Posterior cingulate gyrus (tissue), 11 donors: ENCODE results near the gene PPP1R8.
"Not testable (repeated sequence)": the region's sequence is repeated elsewhere in the genome, so short reads cannot be mapped to it uniquely, and the experiment has no call there.

Source experiments
- DNase-seq, 10 donors: peaks; one replicate each; pipeline versions ENCODE4 v3.0.0 to v3.0.0-alpha.2; 2020 to 2021; ENCODE audit warnings: mixed read lengths in 3 of 10
- intact Hi-C: fragments of 100-400 bp; cut with DNase I; formaldehyde crosslinking; loops from one replicate; pipeline ENCODE4 v1.15.1; 2023

PPP1R8 gene

DNA sequence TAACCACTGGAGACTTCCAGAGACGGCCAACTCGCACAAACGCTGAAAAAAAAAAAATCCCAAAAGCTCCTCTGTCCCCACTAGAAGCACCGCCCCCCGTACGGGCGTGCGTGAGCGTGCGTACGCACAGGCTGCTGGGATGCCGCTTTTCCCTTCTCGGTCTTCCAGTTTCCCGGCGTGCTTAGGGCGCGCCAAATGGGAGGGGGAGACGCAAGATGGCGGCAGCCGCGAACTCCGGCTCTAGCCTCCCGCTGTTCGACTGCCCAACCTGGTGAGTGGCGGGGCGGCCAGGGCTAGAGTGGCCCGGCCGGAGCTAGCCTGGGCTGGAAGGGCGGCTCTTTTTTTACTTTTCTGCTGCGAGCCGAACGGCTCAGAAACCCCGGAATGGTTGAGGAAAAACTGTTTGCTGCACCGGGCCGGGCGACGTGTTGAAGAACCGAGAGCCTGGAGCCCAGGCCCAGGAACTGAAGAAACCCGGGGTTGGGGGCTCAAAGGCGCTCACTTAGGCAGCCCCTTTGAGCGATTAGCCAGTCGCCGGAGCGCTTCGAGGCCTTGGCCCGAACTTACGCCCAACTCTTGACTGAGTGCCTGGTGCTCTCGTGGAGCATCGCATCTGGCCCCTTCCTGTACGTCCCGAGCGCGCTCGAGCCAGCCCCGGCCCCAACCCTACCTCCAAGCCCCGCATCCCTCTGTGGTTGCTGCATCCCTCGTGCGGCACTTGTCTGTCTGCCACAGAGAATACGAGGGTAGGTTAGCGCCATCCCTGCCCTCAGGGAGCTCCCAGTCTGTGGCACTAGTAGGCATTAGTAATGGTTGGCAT lies at the start of gene PPP1R8:
Gene PPP1R8, plus strand, starts transcription at position 162 of the 820 bp plus-strand sequence. Its CDS starts 54 bp downstream, at position 216.
- DNase-seq: peak; percentile 91 to 99 (median 94)
- intact Hi-C loops: loop anchor here (2.0 kb wide), 1 partner anchor 58 kb away; the partner anchor contains the start of gene STX12

GRCh38 chr1:27782950-27783349 lies 47.6 kb upstream of the PPP1R8 start:
- intact Hi-C loops: no loop called here
- DNase-seq: no peak

DNA sequence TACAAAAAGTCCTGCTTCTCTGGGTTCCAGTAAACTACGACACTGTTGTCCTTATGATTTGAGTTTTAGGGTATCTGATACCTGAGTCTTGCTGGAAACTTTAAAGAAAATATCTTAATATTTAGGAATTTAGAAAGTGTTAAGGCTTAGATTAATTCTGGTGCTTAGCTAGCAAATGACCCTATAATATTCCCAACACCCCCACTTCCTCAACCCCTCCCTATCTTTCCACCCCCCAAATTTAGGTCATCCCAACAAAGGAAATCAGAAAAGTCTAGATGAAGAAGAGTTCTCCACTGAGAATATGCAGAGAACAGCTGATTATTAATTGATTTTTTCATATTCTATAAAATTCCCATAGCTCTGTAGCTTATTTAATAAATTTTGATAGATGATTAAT lies 45.9 kb upstream of the PPP1R8 start:
- intact Hi-C loops: no loop called here
- no peak for DNase-seq

DNA sequence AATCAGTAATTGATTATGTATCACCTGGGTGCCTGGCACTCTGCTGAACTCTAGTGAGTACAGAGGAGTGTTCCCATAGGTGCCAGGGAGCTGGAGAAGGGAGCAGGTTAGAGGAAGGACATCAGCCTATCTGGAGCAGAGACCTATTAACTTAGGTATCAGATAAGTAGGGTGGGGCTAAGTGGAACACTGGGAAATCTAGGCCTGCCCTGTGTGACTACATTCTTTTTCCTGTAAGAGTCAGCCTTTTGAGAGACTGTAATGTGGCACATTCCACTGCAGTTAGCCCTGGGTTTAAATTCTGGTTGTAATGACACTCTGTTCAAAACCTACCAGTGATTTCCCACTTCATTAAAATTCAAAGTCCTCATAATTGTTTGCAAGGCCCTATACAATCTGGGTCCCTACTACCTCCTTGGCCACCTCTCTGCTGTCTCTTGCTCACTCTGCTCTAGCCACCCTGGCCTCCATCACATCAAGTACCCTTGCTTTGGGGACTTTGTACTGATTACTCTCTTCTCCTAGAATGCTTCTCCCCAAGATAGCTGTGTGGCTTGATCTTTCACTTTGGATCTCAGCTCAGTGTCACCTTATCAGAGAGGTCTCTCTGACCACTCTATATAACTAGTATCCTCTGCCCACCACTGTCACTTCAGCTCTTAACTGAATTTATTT lies 44.7 kb upstream of the PPP1R8 start:
- DNase-seq: no peak
- intact Hi-C loops: no loop called here

DNA sequence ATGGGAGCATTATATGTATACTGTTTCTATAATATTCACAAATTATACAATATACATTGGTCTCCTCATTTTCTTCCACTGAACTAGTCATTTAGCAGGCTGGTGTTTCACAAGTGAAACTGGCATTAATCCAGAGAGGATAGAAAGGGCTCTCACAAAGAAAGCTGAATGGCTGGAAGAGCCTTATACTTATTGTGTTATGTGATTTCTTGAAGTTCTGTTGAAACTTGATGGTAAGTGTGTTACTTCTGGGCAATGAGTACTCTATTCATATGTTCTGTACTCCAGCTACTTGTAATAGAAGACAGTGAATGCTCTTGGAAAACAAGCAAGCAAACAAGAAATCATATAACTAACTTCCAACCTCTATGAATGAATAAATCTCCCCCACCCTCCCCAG lies 42.7 kb upstream of the PPP1R8 start:
- intact Hi-C loops: no loop called here
- DNase-seq: no peak

- no peak for DNase-seq
- intact Hi-C loops: no loop called here
These were observed 41.0 kb upstream of the PPP1R8 start for GRCh38 chr1:27789540-27790041.

- DNase-seq, intact Hi-C loops: not testable (repeated sequence)
These were observed 40.3 kb upstream of the PPP1R8 start for GRCh38 chr1:27790270-27790669.

DNA sequence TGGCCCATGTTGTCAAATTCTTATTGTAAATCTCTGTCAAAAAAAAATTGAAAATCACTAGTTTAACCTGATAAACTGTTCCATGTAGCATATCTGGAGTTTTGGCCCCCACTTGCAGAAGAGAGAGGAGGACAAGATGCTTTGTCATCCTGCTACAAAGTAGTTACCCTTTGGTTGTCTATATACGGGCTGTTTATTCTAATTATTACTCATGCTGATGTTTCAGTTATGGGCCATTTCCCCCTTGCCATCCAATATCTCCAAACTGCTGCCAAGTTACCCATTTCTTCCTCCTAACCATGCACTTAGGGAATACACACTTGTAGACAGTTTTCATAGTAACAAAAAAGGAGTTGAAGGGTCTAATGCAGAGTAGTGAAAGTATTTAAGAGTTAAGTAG lies 35.0 kb upstream of the PPP1R8 start:
- DNase-seq: no peak
- intact Hi-C loops: no loop called here

DNA sequence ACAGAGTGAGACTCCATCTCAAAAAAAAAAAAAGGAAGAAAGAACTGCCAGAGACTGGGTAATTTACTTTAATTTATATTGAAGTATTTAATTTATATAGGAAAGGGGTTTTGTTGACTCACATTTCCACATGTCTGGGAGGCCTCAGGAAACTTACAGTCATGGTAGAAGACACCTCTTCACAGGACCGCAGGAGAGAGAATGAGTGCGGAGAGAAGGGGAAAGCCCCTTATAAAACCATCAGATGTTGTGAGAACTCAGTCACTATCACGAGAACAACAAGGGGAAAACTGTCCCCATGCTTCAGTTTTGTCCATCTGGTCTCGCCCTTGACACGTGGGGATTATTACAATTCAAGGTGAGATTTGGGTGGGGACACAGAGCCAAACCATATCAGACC lies 25.8 kb upstream of the PPP1R8 start:
- intact Hi-C loops: no loop called here
- DNase-seq: no peak

GRCh38 chr1:27806758-27807157 lies 23.8 kb upstream of the PPP1R8 start:
- no peak for DNase-seq
- intact Hi-C loops: no loop called here

- intact Hi-C loops: no loop called here
- DNase-seq: no peak
These were observed 23.2 kb upstream of the PPP1R8 start for GRCh38 chr1:27807385-27807784.

- intact Hi-C loops, DNase-seq: not testable (repeated sequence)
These were observed 22.5 kb upstream of the PPP1R8 start for GRCh38 chr1:27808131-27808530.

GRCh38 chr1:27809883-27810282 lies 20.7 kb upstream of the PPP1R8 start:
- DNase-seq: no peak
- intact Hi-C loops: no loop called here

DNA sequence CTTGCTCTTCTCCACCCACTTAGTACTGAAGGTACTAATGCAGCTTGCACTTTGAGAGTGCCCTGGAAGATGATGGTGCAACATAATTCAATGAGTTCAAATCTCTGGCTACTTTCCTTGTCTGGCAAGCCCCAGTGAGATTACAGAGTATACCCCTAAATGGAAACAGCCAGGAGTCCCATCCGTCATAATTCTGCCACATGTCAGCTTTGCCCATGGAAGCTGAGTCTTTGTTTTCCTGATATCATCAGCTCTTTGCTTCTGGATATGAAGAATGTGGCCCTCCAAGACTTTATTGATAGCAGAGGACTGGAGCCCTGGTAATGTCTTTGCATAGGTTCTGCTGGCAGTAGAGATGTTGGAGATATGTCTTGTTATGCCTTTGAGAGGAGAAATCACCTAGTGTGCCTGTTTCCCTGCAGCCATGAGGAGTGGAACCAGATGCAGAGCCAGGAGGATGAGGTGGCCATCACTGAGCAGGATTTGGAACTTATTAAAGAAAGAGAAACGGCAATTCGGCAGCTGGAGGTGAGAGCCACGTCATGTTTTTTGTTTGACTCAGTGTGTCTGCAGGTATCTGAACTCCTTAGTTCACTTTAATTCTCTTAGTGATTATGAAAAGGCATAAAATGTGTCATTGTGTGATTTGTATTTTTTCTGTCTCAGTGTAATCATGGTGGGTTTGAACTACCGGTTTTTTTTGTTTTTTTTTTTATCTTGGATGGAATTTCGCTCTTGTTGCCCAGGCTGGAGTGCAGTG lies 18.7 kb upstream of the PPP1R8 start:
- DNase-seq: no peak
- intact Hi-C loops: no loop called here

DNA sequence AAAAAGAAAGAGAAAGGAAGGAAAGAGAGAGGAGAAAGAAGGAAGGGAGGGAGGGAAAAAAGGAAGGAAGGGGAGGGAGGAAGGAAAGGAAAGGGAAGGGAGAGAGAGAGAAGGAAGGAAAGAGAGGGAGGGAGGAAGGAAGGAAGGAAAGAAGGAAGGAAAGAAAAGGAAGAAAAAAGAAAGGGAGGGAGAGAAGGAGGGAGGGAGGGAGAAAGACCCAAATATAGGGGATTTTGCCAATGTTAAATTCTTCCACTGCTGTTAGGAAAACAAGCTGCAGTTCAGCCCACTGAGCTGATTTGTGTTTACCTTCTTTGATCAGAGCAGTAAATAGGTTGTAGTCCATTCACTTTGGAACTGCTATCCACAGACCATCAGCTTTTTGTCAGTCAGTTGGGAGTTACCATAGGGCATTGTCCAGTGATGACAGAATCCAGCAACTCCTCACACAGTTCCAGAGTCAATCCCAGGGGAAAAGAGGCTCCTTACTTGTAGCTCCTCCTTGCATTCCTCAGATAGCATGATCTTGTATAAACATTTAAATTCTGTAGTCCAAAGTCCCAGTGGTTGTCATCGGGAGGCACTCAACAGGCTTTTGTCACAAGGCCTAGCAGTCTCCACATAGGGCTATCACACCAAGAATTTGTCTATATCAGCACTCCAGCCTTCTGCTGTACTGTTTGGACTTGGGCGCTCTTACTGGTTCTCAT lies 13.5 kb upstream of the PPP1R8 start:
- no peak for DNase-seq
- intact Hi-C loops: no loop called here

GRCh38 chr1:27821761-27822315 lies 8.7 kb upstream of the PPP1R8 start:
- intact Hi-C loops: no loop called here
- no peak for DNase-seq

- intact Hi-C loops: no loop called here
- DNase-seq: no peak
These were observed 6.8 kb upstream of the PPP1R8 start for GRCh38 chr1:27823784-27824183.

- intact Hi-C loops: no loop called here
- no peak for DNase-seq
These were observed 6.2 kb upstream of the PPP1R8 start for GRCh38 chr1:27824411-27824810.

DNA sequence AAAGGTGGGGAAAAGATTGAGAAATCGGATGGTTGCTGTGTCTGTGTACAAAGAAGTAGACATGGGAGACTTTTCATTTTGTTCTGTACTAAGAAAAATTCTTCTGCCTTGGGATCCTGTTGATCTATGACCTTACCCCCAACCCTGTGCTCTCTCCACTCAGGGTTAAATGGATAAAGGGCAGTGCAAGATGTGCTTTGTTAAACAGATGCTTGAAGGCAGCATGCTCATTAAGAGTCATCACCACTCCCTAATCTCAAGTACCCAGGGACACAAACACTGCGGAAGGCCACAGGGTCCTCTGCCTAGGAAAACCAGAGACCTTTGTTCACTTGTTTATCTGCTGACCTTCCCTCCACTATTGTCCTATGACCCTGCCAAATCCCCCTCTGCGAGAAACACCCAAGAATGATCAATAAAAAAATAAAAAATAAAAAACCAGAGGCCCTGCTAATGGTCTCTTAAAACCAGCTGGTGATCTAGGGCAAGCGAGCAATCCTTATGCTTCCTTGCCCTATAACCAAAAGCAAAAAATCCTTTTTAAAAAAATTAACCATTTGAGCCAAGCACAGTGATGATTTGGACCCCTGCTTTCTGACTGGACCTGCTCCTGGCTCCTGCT lies 1.1 kb upstream of the PPP1R8 start:
- intact Hi-C loops, DNase-seq: not testable (repeated sequence)
